ENCODE measurements around the gene FER. TPM values are rescaled to one million over a fixed set of nuclear protein-coding genes. Genes with fewer than 3 reads are reported as not detected.

The FER gene
- total and polyA plus RNA-seq, 10 of the 15 experiments (the other 5 are each of a cell fraction or from before 2014, with no cell fraction given) = 4.4 to 19.1 (median 9.6) TPM

DNA sequence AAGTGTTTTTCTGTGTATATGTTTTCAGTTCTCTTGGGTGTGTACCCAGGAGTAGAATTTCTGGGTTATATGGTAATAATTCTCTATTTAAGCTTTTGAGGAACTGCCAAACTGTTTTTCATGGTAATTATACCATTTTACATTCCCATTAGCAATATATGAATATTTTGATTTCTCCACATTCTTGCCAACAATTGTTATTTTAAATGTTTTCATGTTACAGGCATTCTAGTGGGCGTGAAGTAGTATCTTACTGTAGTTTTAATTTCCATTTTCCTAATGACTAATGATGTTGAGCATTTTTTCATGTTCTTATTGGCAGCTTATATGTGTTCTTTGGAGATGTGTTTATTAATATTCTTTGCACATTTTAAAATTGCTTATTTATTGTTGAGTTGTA is 199.5 kb downstream of the FER start:
- H3K9ac ChIP-seq (ENCODE audit: control insufficient read depth, insufficient read depth, low read length) = no peak overlapping the region
- no TSS peak for BruUV-seq (replicated peaks)
- ChIA-PET SMC1A (ENCODE audit: uncharacterized antibody, unreplicated experiment) (interaction anchor here (0.6 kb wide), 1 partner anchor 284 kb away, joined by 3 read pairs; no protein-coding TSS in a partner anchor), CTCF (interaction anchor here (1.6 kb wide), 1 partner anchor 17 kb away, joined by 5 read pairs; no protein-coding TSS in a partner anchor), RAD21 (ENCODE audit: unreplicated experiment) (no interaction called here), POLR2A (no interaction called here)
- H4K20me1 ChIP-seq (ENCODE audit: control insufficient read depth, insufficient read depth) = no peaks in the 10 kb centered on the region
- FAIRE-seq (no peak), ATAC-seq (no peak), DNase-seq (ENCODE audit: low read depth, low spot score) (no peak)
- no peaks in the 10 kb centered on the region for H3K36me3 ChIP-seq (ENCODE audit: control insufficient read depth in 2 of 2, insufficient read depth in 2 of 2, low read length in 1 of 2)
- no peak overlapping the region for H3K4me2 ChIP-seq (ENCODE audit: control insufficient read depth, insufficient read depth)
- no peaks in the 10 kb centered on the region for H3K79me2 ChIP-seq (ENCODE audit: control insufficient read depth, insufficient read depth, low read length)
- intact Hi-C loops (cut with micrococcal nuclease; ENCODE audit: unreplicated experiment) = no loop called here
- no peaks in the 10 kb centered on the region for H3K27me3 ChIP-seq (replicated peaks in 1 of 2; ENCODE audit: control insufficient read depth in 2 of 2, insufficient read depth in 2 of 2, low read length in 1 of 2)
- H2AFZ ChIP-seq (ENCODE audit: control insufficient read depth, low read depth, low read length) = no peak overlapping the region
- in situ Hi-C loops (cut with MboI) = no loop called here
- 96% methylated on average over 1 of the region's 1 CpG for WGBS (ENCODE audit: insufficient coverage, insufficient replicate concordance, low lambda C conversion rate, missing lambda C conversion rate)
- no peaks in the 10 kb centered on the region for H3K4me1 ChIP-seq (ENCODE audit: control insufficient read depth, insufficient read depth, low read length)
- H3K9me3 ChIP-seq (replicated peaks; ENCODE audit: control insufficient read depth, insufficient read depth, low read length) = no peaks in the 10 kb centered on the region
- H3K27ac ChIP-seq (ENCODE audit: control insufficient read depth, insufficient read depth) = no peak overlapping the region
- TF ChIP-seq ESRRA (IDR thresholded peaks at IDR 0.05; ENCODE audit: low read length) (no peak), CEBPZ (IDR thresholded peaks at IDR 0.05; ENCODE audit: low read depth, low read length) (no peak), ETV6 (conservative IDR thresholded peaks at IDR 0.05 in 1 of 2, IDR thresholded peaks at IDR 0.05 in 1 of 2; ENCODE audit: borderline replicate concordance in 1 of 2, low read depth in 1 of 2) (no peak), JUND (IDR thresholded peaks at IDR 0.05; ENCODE audit: low read depth, low read length) (no peak), POLR2AphosphoS5 (IDR thresholded peaks at IDR 0.05; ENCODE audit: low read length) (no peak), SMC3 (IDR thresholded peaks at IDR 0.05; ENCODE audit: borderline replicate concordance, low read length) (no peak), POLR2AphosphoS2 (IDR thresholded peaks at IDR 0.05; ENCODE audit: low read depth, low read length) (no peak), PBX3 (IDR thresholded peaks at IDR 0.05; ENCODE audit: insufficient replicate concordance, low read depth, low read length) (no peak), BHLHE40 (IDR thresholded peaks at IDR 0.05; ENCODE audit: borderline replicate concordance in 1 of 2, low read depth in 2 of 2, low read length in 1 of 2) (no peak), SIX5 (IDR thresholded peaks at IDR 0.05; ENCODE audit: low read depth, low read length, severe bottlenecking) (no peak), IKZF1 (conservative IDR thresholded peaks at IDR 0.05) (no peak)
- no peak overlapping the region for H3K4me3 ChIP-seq
